Right cardiac atrium (tissue), 5 donors: ENCODE results near the gene FCGR3A. TPM values are rescaled to one million over a fixed set of nuclear protein-coding genes. Genes with fewer than 3 reads are reported as not detected.

ENCODE experiments used
- ATAC-seq, 2 donors: fragments of 200-7000 bp; cut with Tn5 transposase; one replicate each; pipeline versions ENCODE4 v1.8.0 to v1.9.1; 2020; ENCODE audit warnings: moderate library complexity in 2 of 2, mild to moderate bottlenecking in 1 of 2
- DNase-seq, 3 donors: peaks; one replicate each; pipeline ENCODE4 v3.0.0-alpha.2; 2020
- H3K27ac ChIP-seq: one replicate; pipeline ENCODE4 v1.5.1; 2013; ENCODE audit warnings: mild to moderate bottlenecking, low read length, control low read depth, moderate library complexity
- H3K27me3 ChIP-seq: one replicate; pipeline ENCODE4 v1.6.1; 2013; ENCODE audit not compliant: control insufficient read depth, insufficient read depth
- H3K4me1 ChIP-seq: one replicate; pipeline ENCODE4 v1.6.1; 2013; ENCODE audit warnings: low read length; ENCODE audit not compliant: control insufficient read depth, insufficient read depth
- H3K4me3 ChIP-seq: one replicate; pipeline ENCODE4 v1.5.1; 2013; ENCODE audit warnings: low read length, control low read depth
- H3K9me3 ChIP-seq: one replicate; pipeline ENCODE4 v1.6.1; 2013; ENCODE audit warnings: low read length; ENCODE audit not compliant: control insufficient read depth
- WGBS: extraction: QIAGEN DNeasy Blood & Tissue Kit; methylation state at CpG from one replicate; pipeline ENCODE4 v1.1.7; 2013; 5-methylcytosine and 5-hydroxymethylcytosine counted together
- intact Hi-C, 4 donors: fragments of 100-400 bp; cut with DNase I; formaldehyde crosslinking; loops; one replicate each; pipeline versions ENCODE4 v1.11.0 to v1.14.0; 2022 to 2023
- polyA plus RNA-seq: library from polyadenylated mRNA; stranded (reverse); fragments of 200-250 nt; gene quantifications from one replicate; pipeline ENCODE4 v1.2.3, GENCODE V29; 2013
- total RNA-seq, 4 donors: library from RNA; stranded (reverse); fragmentation: NEBNext Ultra II Directional; extraction: Animal tissue kit (Norgen Biotek cat#: 25700); gene quantifications; one replicate each; pipeline ENCODE4 v1.2.1, GENCODE V29; 2021
- donor health status: healthy with polysubstance abuse.
- donor health status: DM: no; HTN: yes; CAD: no.
- donor health status: DM: no; HTN: no; CAD: no.
- donor health status: DM: no; HTN: yes; CAD: no; lungs with severe emphysema.
- donor health status: DM: yes; HTN: yes; CAD: no.

Gene FCGR3A
- total and polyA plus RNA-seq, 5 donors: 14.6 to 73.9 (median 68.4) TPM

- 90% methylated on average over 2 of the region's 2 CpGs for WGBS
- no peaks in the 10 kb centered on the region for H3K9me3 ChIP-seq
- H3K27ac ChIP-seq: no peak overlapping the region
- H3K4me1 ChIP-seq: no peaks in the 10 kb centered on the region
- intact Hi-C loops: no loop called here
- H3K4me3 ChIP-seq: no peak overlapping the region
- ATAC-seq: no peak
- no peak for DNase-seq
- H3K27me3 ChIP-seq: peaks cover 2% of the 10 kb centered on the region
Measured at GRCh38 chr1:161498646-161499045, 51.0 kb downstream of the FCGR3A start.

- WGBS: 83% methylated on average over 1 of the region's 1 CpG
- DNase-seq (no peak), ATAC-seq (no peak)
- intact Hi-C loops: no loop called here
- Histone ChIP-seq H3K27ac (no peak overlapping the region), H3K27me3 (peaks cover 2% of the 10 kb centered on the region), H3K9me3 (no peaks in the 10 kb centered on the region), H3K4me3 (no peak overlapping the region), H3K4me1 (no peaks in the 10 kb centered on the region)
Measured at GRCh38 chr1:161497961-161498360, 51.7 kb downstream of the FCGR3A start.

- H3K4me1 ChIP-seq: no peaks in the 10 kb centered on the region
- H3K27ac ChIP-seq: no peak overlapping the region
- no peaks in the 10 kb centered on the region for H3K9me3 ChIP-seq
- ATAC-seq (no peak), DNase-seq (no peak)
- intact Hi-C loops: no loop called here
- no peak overlapping the region for H3K4me3 ChIP-seq
- H3K27me3 ChIP-seq: peaks cover 2% of the 10 kb centered on the region
Measured at GRCh38 chr1:161495490-161495889, 54.1 kb downstream of the FCGR3A start.

DNA sequence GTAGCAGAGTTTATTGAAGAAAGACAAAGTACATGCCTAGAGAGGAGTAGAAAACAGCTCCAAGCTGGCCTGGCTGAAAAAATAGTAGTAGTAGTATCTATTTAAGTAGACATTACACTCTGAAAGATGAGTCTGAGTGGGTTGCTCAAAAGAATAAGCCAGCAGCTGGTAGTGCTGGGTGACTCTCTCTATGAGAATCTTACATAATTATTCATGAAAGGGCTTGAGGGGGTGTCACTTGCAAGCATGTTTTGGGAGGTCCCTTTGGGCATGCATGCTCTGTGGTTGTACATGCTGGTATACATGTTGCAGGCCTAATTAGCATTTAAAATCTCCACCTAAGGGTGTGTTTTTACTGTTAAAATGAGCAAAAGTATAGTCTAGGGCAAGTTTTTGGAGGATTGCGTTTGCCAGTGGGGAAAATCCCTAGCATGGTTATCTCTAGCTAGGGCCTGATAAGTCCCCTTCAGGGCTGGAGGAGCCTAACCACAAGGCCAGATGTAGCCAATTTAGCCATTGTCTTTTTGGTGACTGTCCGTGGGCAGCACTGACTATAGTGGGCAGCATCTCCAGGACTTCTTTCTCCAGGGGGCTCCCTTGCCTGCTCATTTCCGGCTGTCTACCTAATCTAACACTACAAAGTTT lies 55.4 kb downstream of the FCGR3A start:
- Histone ChIP-seq H3K4me1 (no peaks in the 10 kb centered on the region), H3K27ac (no peak overlapping the region), H3K27me3 (peaks cover 2% of the 10 kb centered on the region), H3K9me3 (no peaks in the 10 kb centered on the region), H3K4me3 (no peak overlapping the region)
- WGBS: 37% methylated on average over 3 of the region's 3 CpGs
- no peak for DNase-seq
- intact Hi-C loops: no loop called here
- ATAC-seq: no peak

DNA sequence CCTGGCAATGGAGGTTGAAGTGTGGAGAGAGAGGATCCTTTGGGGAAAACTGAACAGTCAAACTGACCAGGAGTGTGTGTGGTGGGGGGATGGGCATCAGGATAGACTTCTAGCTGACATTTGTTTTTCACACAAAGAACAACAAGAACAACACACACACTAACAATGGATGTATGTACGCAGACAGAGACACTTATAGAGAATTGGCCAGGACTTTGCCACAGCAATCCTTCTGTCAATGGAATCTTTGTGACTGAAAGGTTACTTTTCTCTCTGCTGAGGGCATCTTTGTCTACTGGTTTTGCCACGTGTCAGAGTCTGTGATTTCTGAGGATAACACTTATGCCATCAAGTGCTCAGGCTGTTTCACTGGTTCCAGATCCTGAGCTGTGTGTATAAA lies 56.8 kb downstream of the FCGR3A start:
- Histone ChIP-seq H3K9me3 (no peaks in the 10 kb centered on the region), H3K27me3 (no peaks in the 10 kb centered on the region), H3K4me1 (no peaks in the 10 kb centered on the region), H3K27ac (no peak overlapping the region), H3K4me3 (no peak overlapping the region)
- DNase-seq (no peak), ATAC-seq (no peak)
- WGBS: 67% methylated on average over 2 of the region's 2 CpGs
- intact Hi-C loops: no loop called here

Other genes with a start within 250 kb of the FCGR3A start
- gene MPZ, start 239.8 kb downstream of the FCGR3A start, total RNA-seq: 10 to 100 TPM in 1 of 4 donors, 1 to 10 TPM in 3; 4.8 to 10.2 (median 8.5) TPM
- 23.2 TPM for gene MPZ, start 239.8 kb downstream of the FCGR3A start, polyA plus RNA-seq
- gene SDHC, start 235.4 kb downstream of the FCGR3A start, total RNA-seq: 100 to 1,000 TPM; 236 to 275 (median 248) TPM
- gene SDHC, start 235.4 kb downstream of the FCGR3A start, polyA plus RNA-seq: 167 TPM
- gene CFAP126, start 181.9 kb downstream of the FCGR3A start, total RNA-seq: not detected
- not detected for gene CFAP126, start 181.9 kb downstream of the FCGR3A start, polyA plus RNA-seq
- gene FCGR2A, start 44.4 kb downstream of the FCGR3A start, total RNA-seq: 10 to 100 TPM; 10.3 to 29.5 (median 19.7) TPM
- 5.7 TPM for gene FCGR2A, start 44.4 kb downstream of the FCGR3A start, polyA plus RNA-seq
- gene HSPA6, start 25.3 kb downstream of the FCGR3A start, total RNA-seq: 1 to 10 TPM in 3 of 4 donors, under 1 TPM in 1; 0.71 to 3.0 (median 2.1) TPM
- 0.75 TPM for gene HSPA6, start 25.3 kb downstream of the FCGR3A start, polyA plus RNA-seq
- 1 to 10 TPM; 3.0 to 4.6 (median 3.9) TPM for gene FCGR3B, start 81.4 kb upstream of the FCGR3A start, total RNA-seq
- gene FCGR3B, start 81.4 kb upstream of the FCGR3A start, polyA plus RNA-seq: 0.29 TPM
- 10 to 100 TPM in 2 of 4 donors, 1 to 10 TPM in 2; 3.7 to 21.7 (median 9.7) TPM for gene FCGR2B, start 113.3 kb upstream of the FCGR3A start, total RNA-seq
- gene FCGR2B, start 113.3 kb upstream of the FCGR3A start, polyA plus RNA-seq: 3.3 TPM
- gene FCRLA, start 157.4 kb upstream of the FCGR3A start, total RNA-seq: not detected
- gene FCRLA, start 157.4 kb upstream of the FCGR3A start, polyA plus RNA-seq: 0.23 TPM
- under 1 TPM; 0.28 to 0.68 (median 0.48) TPM for gene FCRLB, start 171.7 kb upstream of the FCGR3A start, total RNA-seq
- gene FCRLB, start 171.7 kb upstream of the FCGR3A start, polyA plus RNA-seq: 0.61 TPM
- 10 to 100 TPM in 2 of 4 donors, 1 to 10 TPM in 2; 7.1 to 13.5 (median 10.3) TPM for gene DUSP12, start 200.0 kb upstream of the FCGR3A start, total RNA-seq
- gene DUSP12, start 200.0 kb upstream of the FCGR3A start, polyA plus RNA-seq: 9.5 TPM
- 10 to 100 TPM; 15.3 to 18.5 (median 16.7) TPM for gene ATF6, start 216.5 kb upstream of the FCGR3A start, total RNA-seq
- gene ATF6, start 216.5 kb upstream of the FCGR3A start, polyA plus RNA-seq: 5.7 TPM